Prostate gland (tissue), 2 donors: ENCODE data around the gene TMEM38B.

Source experiments
- CTCF ChIP-seq, 4 experiments: fragments of 200-600 bp in 2 of 4; fragments of 450-650 bp in 2 of 4; sonication (generic) in 2 of 4; IDR thresholded peaks; 1 replicate in 3 of 4; 2 replicates in 1 of 4; pipeline ENCODE4 v1.5.1; 2016 to 2019; ENCODE audit warnings: antibody characterized with exemption in 4 of 4, mild to moderate bottlenecking in 2 of 4, moderate library complexity in 2 of 4
- POLR2A ChIP-seq: fragments of 450-650 bp; IDR thresholded peaks from one replicate; pipeline ENCODE4 v1.6.1; 2016; ENCODE audit warnings: antibody characterized with exemption, mild to moderate bottlenecking
- POLR2AphosphoS5 ChIP-seq: sonication (generic); formaldehyde crosslinking; IDR thresholded peaks from one replicate; pipeline ENCODE4 v1.6.1; 2017; ENCODE audit warnings: antibody characterized with exemption

- TF ChIP-seq CTCF (IDR thresholded peaks at IDR 0.05) (no peak), POLR2AphosphoS5 (no peak), POLR2A (no peak)
These were observed 36.0 kb upstream of the TMEM38B start for GRCh38 chr9:105658351-105658750.
